K562 (cell line): ENCODE data around the gene CD274. TPM values are rescaled to one million over a fixed set of nuclear protein-coding genes. Genes with fewer than 3 reads are reported as not detected.

Source experiments
- ARID1B ChIP-seq: fragments of 450-650 bp; IDR thresholded peaks from 2 replicates; pipeline ENCODE4 v1.6.1; 2016; ENCODE audit warnings: antibody characterized with exemption, mild to moderate bottlenecking, inconsistent platforms
- DIDO1 ChIP-seq: fragments of 450-650 bp; IDR thresholded peaks from 2 replicates; pipeline ENCODE4 v1.6.1; 2016; ENCODE audit warnings: low read depth, missing biosample characterization, missing genetic modification characterization
- ETV1 ChIP-seq: fragments of 450-650 bp; conservative IDR thresholded peaks from 2 replicates; pipeline ENCODE4 v1.6.1; 2016; ENCODE audit warnings: missing genetic modification characterization, control low read depth, low read depth, missing compliant biosample characterization
- FOXJ2 ChIP-seq: fragments of 200-800 bp; sonication (Bioruptor generic); IDR thresholded peaks from 2 replicates; pipeline ENCODE4 v1.6.1; 2016; ENCODE audit warnings: missing genetic modification characterization, missing compliant biosample characterization
- GABPA ChIP-seq: fragments of 200-800 bp; sonication (Bioruptor generic); conservative IDR thresholded peaks from 2 replicates; pipeline ENCODE4 v1.6.1; 2016; ENCODE audit warnings: low read depth, missing genetic modification characterization, missing compliant biosample characterization
- JUNB ChIP-seq: fragments of 450-650 bp; formaldehyde crosslinking; conservative IDR thresholded peaks from 2 replicates; pipeline ENCODE4 v1.4.0; 2020; ENCODE audit warnings: mild to moderate bottlenecking
- MAFK ChIP-seq: IDR thresholded peaks from 2 replicates; pipeline ENCODE4 v1.6.1; 2011; ENCODE audit warnings: low read length, improper control_type of control experiment
- MEF2D ChIP-seq: conservative IDR thresholded peaks from 2 replicates; pipeline ENCODE4 v1.6.1; 2016; ENCODE audit warnings: low read depth, missing genetic modification characterization, missing compliant biosample characterization
- MTA3 ChIP-seq: fragments of 450-650 bp; formaldehyde crosslinking; IDR thresholded peaks from 2 replicates; pipeline ENCODE4 v1.6.1; 2017; ENCODE audit warnings: mild to moderate bottlenecking, borderline replicate concordance
- NUFIP1 ChIP-seq: fragments of 450-650 bp; IDR thresholded peaks from 2 replicates; pipeline ENCODE4 v1.6.1; 2018; ENCODE audit not compliant: partially characterized antibody
- RBM39 ChIP-seq: fragments of 200-400 bp; formaldehyde crosslinking; optimal IDR thresholded peaks from 2 replicates; pipeline ENCODE3; 2018; ENCODE audit warnings: low read depth, low read length
- SOX6 ChIP-seq: fragments of 450-650 bp; IDR thresholded peaks from 2 replicates; pipeline ENCODE4 v1.6.1; 2014; ENCODE audit warnings: mild to moderate bottlenecking
- SP2 ChIP-seq: IDR thresholded peaks from 2 replicates; pipeline ENCODE4 v1.6.1; 2011; ENCODE audit warnings: mild to moderate bottlenecking, low read depth, low read length, moderate library complexity; ENCODE audit not compliant: poor library complexity, severe bottlenecking; ENCODE audit errors: extremely low read depth
- TRIM24 ChIP-seq, 2 experiments: fragments of 450-650 bp; IDR thresholded peaks; 2 replicates each; pipeline ENCODE4 v1.6.1; 2016
- ZBTB1 ChIP-seq: sonication (generic); formaldehyde crosslinking; IDR thresholded peaks from 2 replicates; pipeline ENCODE4 v1.8.1; 2023; ENCODE audit warnings: missing genetic modification reagents, low read depth, mild to moderate bottlenecking, borderline replicate concordance
- ZNF347 ChIP-seq: fragments of 450-650 bp; formaldehyde crosslinking; IDR thresholded peaks from 2 replicates; pipeline ENCODE4 v1.4.0; 2020; ENCODE audit warnings: low read depth, mild to moderate bottlenecking, moderate library complexity
- ZNF41 ChIP-seq: fragments of 250-450 bp; sonication (Bioruptor Pico); conservative IDR thresholded peaks from 2 replicates; pipeline ENCODE4 v1.4.0; 2020; ENCODE audit warnings: mild to moderate bottlenecking
- polyA plus RNA-seq, 8 experiments: library from polyadenylated mRNA; depleted of rRNA in 4 of 8; stranded (reverse) in 5 of 8; unstranded in 3 of 8; fragments of >200 nt; fragmentation: Nextera tagmentation in 2 of 8; fragmentation: Illumina TruSeq in 1 of 8; extraction: Ambion mirVana in 2 of 8; extraction: Trizol in 1 of 8; gene quantifications; 2 replicates each; pipeline versions ENCODE4 v1.2.1 to v1.2.3, GENCODE V29; 2011 to 2014; ENCODE audit warnings: inconsistent platforms in 1 of 8, missing spikeins in 1 of 8
- total RNA-seq, 7 experiments: library from RNA; depleted of rRNA in 6 of 7; stranded (reverse); fragments of >200 nt in 6 of 7; fragmentation: Illumina TruSeq in 2 of 7; extraction: Trizol in 2 of 7; gene quantifications; 2 replicates each; pipeline versions ENCODE4 v1.2.1 to v1.2.3, GENCODE V29; 2011 to 2021; ENCODE audit warnings: low replicate concordance in 1 of 7
- TF ChIP-seq, protein P1 (sequence below), 2 experiments: fragments of 450-650 bp; IDR thresholded peaks; 2 replicates each; pipeline ENCODE4 v1.6.1; 2016
- TF ChIP-seq, protein P2 (sequence below): sonication (generic); formaldehyde crosslinking; IDR thresholded peaks from 2 replicates; pipeline ENCODE4 v1.8.0; 2022; ENCODE audit warnings: mild to moderate bottlenecking, missing genetic modification reagents
- TF ChIP-seq, protein P3 (sequence below): fragments of 250-450 bp; sonication (Bioruptor Pico); IDR thresholded peaks from 2 replicates; pipeline ENCODE4 v1.4.0; 2020; ENCODE audit warnings: borderline replicate concordance
- TF ChIP-seq, protein P4 (sequence below): fragments of 200-800 bp; sonication (Bioruptor generic); IDR thresholded peaks from 2 replicates; pipeline ENCODE4 v1.6.1; 2017; ENCODE audit warnings: missing genetic modification characterization, missing compliant biosample characterization

The CD274 gene
- total and polyA plus RNA-seq, 9 of the 15 experiments (the other 6 are each of a cell fraction or from before 2014, with no cell fraction given) = 0.07 to 0.51 (median 0.30) TPM; not detected in 1

DNA sequence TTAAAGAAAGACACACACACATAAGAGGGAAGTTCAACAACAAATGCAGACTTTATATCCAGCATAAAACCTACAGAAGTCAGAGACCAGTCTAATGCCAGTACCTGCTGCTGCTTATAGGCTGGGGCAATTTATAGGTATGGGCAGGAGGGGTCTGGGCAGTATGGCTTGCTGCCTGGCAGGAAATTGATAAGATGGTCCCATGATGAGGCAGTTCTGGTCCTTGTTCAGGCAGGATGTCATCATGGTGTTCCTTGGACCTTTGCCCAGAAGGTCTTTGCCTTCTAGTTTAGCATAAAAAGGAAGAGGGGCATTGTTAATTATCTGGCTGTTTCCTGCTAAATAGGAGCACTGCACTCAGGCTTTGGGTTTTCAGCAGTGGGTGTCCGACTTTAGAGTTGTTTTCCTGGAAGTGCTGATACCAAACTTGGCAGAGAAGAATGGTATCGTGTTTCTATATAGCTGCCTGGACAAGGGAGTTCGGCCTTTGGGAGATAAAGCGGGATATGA is 49.6 kb downstream of the CD274 start (continued):
- TF ChIP-seq, protein P1, sequence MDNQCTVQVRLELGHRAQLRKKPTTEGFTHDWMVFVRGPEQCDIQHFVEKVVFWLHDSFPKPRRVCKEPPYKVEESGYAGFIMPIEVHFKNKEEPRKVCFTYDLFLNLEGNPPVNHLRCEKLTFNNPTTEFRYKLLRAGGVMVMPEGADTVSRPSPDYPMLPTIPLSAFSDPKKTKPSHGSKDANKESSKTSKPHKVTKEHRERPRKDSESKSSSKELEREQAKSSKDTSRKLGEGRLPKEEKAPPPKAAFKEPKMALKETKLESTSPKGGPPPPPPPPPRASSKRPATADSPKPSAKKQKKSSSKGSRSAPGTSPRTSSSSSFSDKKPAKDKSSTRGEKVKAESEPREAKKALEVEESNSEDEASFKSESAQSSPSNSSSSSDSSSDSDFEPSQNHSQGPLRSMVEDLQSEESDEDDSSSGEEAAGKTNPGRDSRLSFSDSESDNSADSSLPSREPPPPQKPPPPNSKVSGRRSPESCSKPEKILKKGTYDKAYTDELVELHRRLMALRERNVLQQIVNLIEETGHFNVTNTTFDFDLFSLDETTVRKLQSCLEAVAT (IDR thresholded peaks at IDR 0.05) = no peak
- TF ChIP-seq ZNF41 (no peak), SOX6 (no peak; the same call in 1 of the 2 replicates), MAFK (peak; percentile 33; the same call in 1 of the 2 replicates), MTA3 (peak; percentile 34; the same call in 1 of the 2 replicates), FOXJ2 (tag) (no peak), GABPA (no peak), MEF2D (tag) (no peak), ETV1 (tag) (peak; percentile 65), TRIM24 (IDR thresholded peaks at IDR 0.05) (no peak; a peak in 1 of 4 replicates), RBM39 (no peak), NUFIP1 (no peak), ZNF347 (CRISPR knock-in tag) (no peak), ARID1B (peak; percentile 78), JUNB (CRISPR knock-in tag) (no peak), SP2 (no peak), DIDO1 (tag) (no peak), ZBTB1 (CRISPR knock-in tag) (no peak)
- TF ChIP-seq, protein P2, sequence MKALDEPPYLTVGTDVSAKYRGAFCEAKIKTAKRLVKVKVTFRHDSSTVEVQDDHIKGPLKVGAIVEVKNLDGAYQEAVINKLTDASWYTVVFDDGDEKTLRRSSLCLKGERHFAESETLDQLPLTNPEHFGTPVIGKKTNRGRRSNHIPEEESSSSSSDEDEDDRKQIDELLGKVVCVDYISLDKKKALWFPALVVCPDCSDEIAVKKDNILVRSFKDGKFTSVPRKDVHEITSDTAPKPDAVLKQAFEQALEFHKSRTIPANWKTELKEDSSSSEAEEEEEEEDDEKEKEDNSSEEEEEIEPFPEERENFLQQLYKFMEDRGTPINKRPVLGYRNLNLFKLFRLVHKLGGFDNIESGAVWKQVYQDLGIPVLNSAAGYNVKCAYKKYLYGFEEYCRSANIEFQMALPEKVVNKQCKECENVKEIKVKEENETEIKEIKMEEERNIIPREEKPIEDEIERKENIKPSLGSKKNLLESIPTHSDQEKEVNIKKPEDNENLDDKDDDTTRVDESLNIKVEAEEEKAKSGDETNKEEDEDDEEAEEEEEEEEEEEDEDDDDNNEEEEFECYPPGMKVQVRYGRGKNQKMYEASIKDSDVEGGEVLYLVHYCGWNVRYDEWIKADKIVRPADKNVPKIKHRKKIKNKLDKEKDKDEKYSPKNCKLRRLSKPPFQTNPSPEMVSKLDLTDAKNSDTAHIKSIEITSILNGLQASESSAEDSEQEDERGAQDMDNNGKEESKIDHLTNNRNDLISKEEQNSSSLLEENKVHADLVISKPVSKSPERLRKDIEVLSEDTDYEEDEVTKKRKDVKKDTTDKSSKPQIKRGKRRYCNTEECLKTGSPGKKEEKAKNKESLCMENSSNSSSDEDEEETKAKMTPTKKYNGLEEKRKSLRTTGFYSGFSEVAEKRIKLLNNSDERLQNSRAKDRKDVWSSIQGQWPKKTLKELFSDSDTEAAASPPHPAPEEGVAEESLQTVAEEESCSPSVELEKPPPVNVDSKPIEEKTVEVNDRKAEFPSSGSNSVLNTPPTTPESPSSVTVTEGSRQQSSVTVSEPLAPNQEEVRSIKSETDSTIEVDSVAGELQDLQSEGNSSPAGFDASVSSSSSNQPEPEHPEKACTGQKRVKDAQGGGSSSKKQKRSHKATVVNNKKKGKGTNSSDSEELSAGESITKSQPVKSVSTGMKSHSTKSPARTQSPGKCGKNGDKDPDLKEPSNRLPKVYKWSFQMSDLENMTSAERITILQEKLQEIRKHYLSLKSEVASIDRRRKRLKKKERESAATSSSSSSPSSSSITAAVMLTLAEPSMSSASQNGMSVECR (CRISPR knock-in tag) = no peak
- TF ChIP-seq, protein P3, sequence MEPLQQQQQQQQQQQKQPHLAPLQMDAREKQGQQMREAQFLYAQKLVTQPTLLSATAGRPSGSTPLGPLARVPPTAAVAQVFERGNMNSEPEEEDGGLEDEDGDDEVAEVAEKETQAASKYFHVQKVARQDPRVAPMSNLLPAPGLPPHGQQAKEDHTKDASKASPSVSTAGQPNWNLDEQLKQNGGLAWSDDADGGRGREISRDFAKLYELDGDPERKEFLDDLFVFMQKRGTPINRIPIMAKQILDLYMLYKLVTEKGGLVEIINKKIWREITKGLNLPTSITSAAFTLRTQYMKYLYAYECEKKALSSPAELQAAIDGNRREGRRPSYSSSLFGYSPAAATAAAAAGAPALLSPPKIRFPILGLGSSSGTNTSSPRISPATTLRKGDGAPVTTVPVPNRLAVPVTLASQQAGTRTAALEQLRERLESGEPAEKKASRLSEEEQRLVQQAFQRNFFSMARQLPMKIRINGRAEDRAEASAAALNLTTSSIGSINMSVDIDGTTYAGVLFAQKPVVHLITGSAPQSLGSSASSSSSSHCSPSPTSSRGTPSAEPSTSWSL (CRISPR knock-in tag) = no peak
- TF ChIP-seq, protein P4, sequence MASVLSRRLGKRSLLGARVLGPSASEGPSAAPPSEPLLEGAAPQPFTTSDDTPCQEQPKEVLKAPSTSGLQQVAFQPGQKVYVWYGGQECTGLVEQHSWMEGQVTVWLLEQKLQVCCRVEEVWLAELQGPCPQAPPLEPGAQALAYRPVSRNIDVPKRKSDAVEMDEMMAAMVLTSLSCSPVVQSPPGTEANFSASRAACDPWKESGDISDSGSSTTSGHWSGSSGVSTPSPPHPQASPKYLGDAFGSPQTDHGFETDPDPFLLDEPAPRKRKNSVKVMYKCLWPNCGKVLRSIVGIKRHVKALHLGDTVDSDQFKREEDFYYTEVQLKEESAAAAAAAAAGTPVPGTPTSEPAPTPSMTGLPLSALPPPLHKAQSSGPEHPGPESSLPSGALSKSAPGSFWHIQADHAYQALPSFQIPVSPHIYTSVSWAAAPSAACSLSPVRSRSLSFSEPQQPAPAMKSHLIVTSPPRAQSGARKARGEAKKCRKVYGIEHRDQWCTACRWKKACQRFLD (CRISPR knock-in tag) = 0 out of 2 replicates have a peak, but pooled peaks have one; percentile 48
